MM.1S (cell line): ENCODE data around the gene DIO3.

Source experiments
- DNase-seq: peaks from one replicate; pipeline ENCODE4 v3.0.0-alpha.2; 2015
- H2AFZ ChIP-seq: fragments of 300-600 bp; sonication (generic); 2 replicates; pipeline ENCODE4 v1.6.0; 2016; ENCODE audit warnings: antibody characterized with exemption, low read length
- H3F3A ChIP-seq: fragments of 300-600 bp; sonication (generic); 2 replicates; pipeline ENCODE4 v1.6.1; 2016; ENCODE audit warnings: mild to moderate bottlenecking, antibody characterized with exemption, low read length, moderate library complexity, mixed read lengths; ENCODE audit not compliant: insufficient read depth
- H3K27ac ChIP-seq: fragments of 300-600 bp; sonication (generic); 2 replicates; pipeline ENCODE4 v1.5.1; 2016; ENCODE audit warnings: mild to moderate bottlenecking, low read length
- H3K27me3 ChIP-seq: fragments of 300-600 bp; sonication (generic); replicated peaks from 2 replicates; pipeline ENCODE4 v1.6.0; 2016; ENCODE audit warnings: low read length; ENCODE audit not compliant: insufficient read depth
- H3K36me3 ChIP-seq: fragments of 300-600 bp; sonication (generic); replicated peaks from 2 replicates; pipeline ENCODE4 v1.6.1; 2016; ENCODE audit warnings: mild to moderate bottlenecking, low read length, mixed read lengths; ENCODE audit not compliant: insufficient read depth
- H3K4me1 ChIP-seq: fragments of 300-600 bp; sonication (generic); 2 replicates; pipeline ENCODE4 v1.6.1; 2016; ENCODE audit warnings: low read length, mixed read lengths
- H3K4me2 ChIP-seq: fragments of 300-600 bp; sonication (generic); 2 replicates; pipeline ENCODE4 v1.6.0; 2016; ENCODE audit warnings: low read depth, low read length
- H3K4me3 ChIP-seq: fragments of 300-600 bp; sonication (generic); 2 replicates; pipeline ENCODE4 v1.5.1; 2016; ENCODE audit warnings: low read length, mixed read lengths
- H3K79me2 ChIP-seq: fragments of 300-600 bp; sonication (generic); 2 replicates; pipeline ENCODE4 v1.6.1; 2016; ENCODE audit warnings: mixed run types, low read length, mixed read lengths
- H3K9ac ChIP-seq: fragments of 300-600 bp; sonication (generic); 2 replicates; pipeline ENCODE4 v1.6.1; 2016; ENCODE audit warnings: low read length, mixed read lengths
- H3K9me2 ChIP-seq: fragments of 300-600 bp; sonication (generic); replicated peaks from 2 replicates; pipeline ENCODE4 v1.6.1; 2016; ENCODE audit warnings: mild to moderate bottlenecking, low read length, mixed read lengths; ENCODE audit not compliant: insufficient read depth
- H3K9me3 ChIP-seq: fragments of 300-600 bp; sonication (generic); replicated peaks from 2 replicates; pipeline ENCODE4 v1.6.1; 2016; ENCODE audit warnings: mild to moderate bottlenecking, low read length, mixed read lengths; ENCODE audit not compliant: insufficient read depth
- H4K20me1 ChIP-seq: fragments of 300-600 bp; sonication (generic); 2 replicates; pipeline ENCODE4 v1.6.1; 2016; ENCODE audit warnings: mild to moderate bottlenecking, low read length, moderate library complexity, mixed read lengths; ENCODE audit not compliant: insufficient read depth
- EZH2 ChIP-seq: fragments of 300-600 bp; sonication (generic); optimal IDR thresholded peaks from 2 replicates; pipeline ENCODE3; 2017; ENCODE audit warnings: low read depth, mild to moderate bottlenecking, antibody characterized with exemption, low read length, mixed read lengths
- EZH2phosphoT487 ChIP-seq: fragments of 300-600 bp; sonication (generic); IDR thresholded peaks from 2 replicates; pipeline ENCODE4 v1.6.1; 2018; ENCODE audit warnings: antibody characterized with exemption, low read length
- TF ChIP-seq, protein P1 (sequence below): fragments of 300-600 bp; sonication (generic); IDR thresholded peaks from 2 replicates; pipeline ENCODE4 v1.5.1; 2016; ENCODE audit warnings: antibody characterized with exemption, low read length, mixed read lengths

Gene DIO3

DNA sequence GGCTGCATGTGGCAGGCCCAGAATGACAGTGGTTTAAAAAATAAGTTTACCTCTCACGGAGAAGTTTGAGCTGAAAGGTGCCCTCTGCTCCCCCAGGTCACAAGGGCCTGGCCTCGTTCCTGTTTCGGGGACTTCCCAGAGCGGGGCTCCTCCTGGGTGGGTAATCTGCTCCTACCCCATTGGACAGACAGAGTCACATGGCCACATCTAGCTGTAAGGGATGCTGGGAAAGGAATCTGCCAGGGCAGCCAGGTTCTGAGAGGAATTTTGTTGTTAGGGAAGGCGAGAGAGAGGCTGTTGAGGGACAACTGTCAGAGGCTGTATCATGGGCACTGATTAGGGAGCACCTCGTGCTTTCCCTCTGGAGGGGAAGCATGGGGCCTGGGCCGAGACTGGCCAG, 24.0 kb upstream of the DIO3 start:
- H3K27ac ChIP-seq: no peak overlapping the region
- H3K9ac ChIP-seq: no peak overlapping the region
- H2AFZ ChIP-seq: no peak overlapping the region
- no peak overlapping the region for H3K4me2 ChIP-seq
- H3K36me3 ChIP-seq: no peaks in the 10 kb centered on the region
- TF ChIP-seq EZH2: no peak
- TF ChIP-seq EZH2phosphoT487: no peak
- TF ChIP-seq, protein P1, sequence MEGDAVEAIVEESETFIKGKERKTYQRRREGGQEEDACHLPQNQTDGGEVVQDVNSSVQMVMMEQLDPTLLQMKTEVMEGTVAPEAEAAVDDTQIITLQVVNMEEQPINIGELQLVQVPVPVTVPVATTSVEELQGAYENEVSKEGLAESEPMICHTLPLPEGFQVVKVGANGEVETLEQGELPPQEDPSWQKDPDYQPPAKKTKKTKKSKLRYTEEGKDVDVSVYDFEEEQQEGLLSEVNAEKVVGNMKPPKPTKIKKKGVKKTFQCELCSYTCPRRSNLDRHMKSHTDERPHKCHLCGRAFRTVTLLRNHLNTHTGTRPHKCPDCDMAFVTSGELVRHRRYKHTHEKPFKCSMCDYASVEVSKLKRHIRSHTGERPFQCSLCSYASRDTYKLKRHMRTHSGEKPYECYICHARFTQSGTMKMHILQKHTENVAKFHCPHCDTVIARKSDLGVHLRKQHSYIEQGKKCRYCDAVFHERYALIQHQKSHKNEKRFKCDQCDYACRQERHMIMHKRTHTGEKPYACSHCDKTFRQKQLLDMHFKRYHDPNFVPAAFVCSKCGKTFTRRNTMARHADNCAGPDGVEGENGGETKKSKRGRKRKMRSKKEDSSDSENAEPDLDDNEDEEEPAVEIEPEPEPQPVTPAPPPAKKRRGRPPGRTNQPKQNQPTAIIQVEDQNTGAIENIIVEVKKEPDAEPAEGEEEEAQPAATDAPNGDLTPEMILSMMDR: no peak
- peaks cover 31% of the 10 kb centered on the region for H3K27me3 ChIP-seq
- no peaks in the 10 kb centered on the region for H3K4me1 ChIP-seq
- no peak for DNase-seq
- no peaks in the 10 kb centered on the region for H3F3A ChIP-seq
- no peaks in the 10 kb centered on the region for H3K79me2 ChIP-seq
- no peaks in the 10 kb centered on the region for H4K20me1 ChIP-seq
- no peaks in the 10 kb centered on the region for H3K9me3 ChIP-seq
- H3K9me2 ChIP-seq: no peaks in the 10 kb centered on the region
- H3K4me3 ChIP-seq: no peak overlapping the region

DNA sequence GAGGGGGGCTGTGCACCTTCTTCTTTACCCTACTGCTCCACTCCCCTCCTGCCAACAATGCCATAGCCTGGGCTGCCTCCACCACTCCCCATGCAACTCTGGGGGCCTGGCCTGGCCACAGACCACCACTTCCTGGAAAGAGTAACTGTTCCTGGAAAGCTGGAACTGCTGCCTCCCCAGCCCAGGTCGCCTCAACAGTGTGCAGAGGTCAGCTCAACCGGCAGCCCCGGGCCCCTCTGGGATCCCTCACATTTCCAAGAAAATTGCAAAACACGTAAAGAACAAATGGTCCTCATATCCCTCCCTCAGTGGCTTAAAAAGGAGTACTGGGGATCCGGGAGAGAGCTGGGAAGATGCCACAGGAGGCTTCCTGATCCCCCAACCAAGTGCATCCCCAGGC, 22.4 kb upstream of the DIO3 start:
- no peaks in the 10 kb centered on the region for H4K20me1 ChIP-seq
- H3K9ac ChIP-seq: no peak overlapping the region
- no peak overlapping the region for H2AFZ ChIP-seq
- H3K9me2 ChIP-seq: no peaks in the 10 kb centered on the region
- no peaks in the 10 kb centered on the region for H3K9me3 ChIP-seq
- no peaks in the 10 kb centered on the region for H3K36me3 ChIP-seq
- H3K4me3 ChIP-seq: no peak overlapping the region
- no peak overlapping the region for H3K4me2 ChIP-seq
- no peak overlapping the region for H3K27ac ChIP-seq
- H3K27me3 ChIP-seq: peaks cover 21% of the 10 kb centered on the region
- DNase-seq: no peak
- TF ChIP-seq EZH2phosphoT487: no peak
- no peak for TF ChIP-seq EZH2
- TF ChIP-seq, protein P1: no peak
- no peaks in the 10 kb centered on the region for H3K4me1 ChIP-seq
- H3K79me2 ChIP-seq: no peaks in the 10 kb centered on the region
- no peaks in the 10 kb centered on the region for H3F3A ChIP-seq

- no peak overlapping the region for H3K4me2 ChIP-seq
- H3K36me3 ChIP-seq: no peaks in the 10 kb centered on the region
- no peaks in the 10 kb centered on the region for H3K79me2 ChIP-seq
- H3K27ac ChIP-seq: no peak overlapping the region
- no peaks in the 10 kb centered on the region for H3K9me2 ChIP-seq
- no peak overlapping the region for H3K4me3 ChIP-seq
- TF ChIP-seq, protein P1: no peak
- TF ChIP-seq EZH2phosphoT487: no peak
- no peak for TF ChIP-seq EZH2
- no peak for DNase-seq
- no peaks in the 10 kb centered on the region for H3K4me1 ChIP-seq
- no peak overlapping the region for H3K9ac ChIP-seq
- no peaks in the 10 kb centered on the region for H3F3A ChIP-seq
- no peak overlapping the region for H2AFZ ChIP-seq
- H3K9me3 ChIP-seq: no peaks in the 10 kb centered on the region
- H3K27me3 ChIP-seq: peaks cover 17% of the 10 kb centered on the region
- H4K20me1 ChIP-seq: no peaks in the 10 kb centered on the region
Measured at GRCh38 chr14:101539880-101540279, 21.4 kb upstream of the DIO3 start.
